Tibial artery (tissue), 4 donors: ENCODE measurements around the gene FRK.

ENCODE experiments used
- DNase-seq, 2 donors: peaks; one replicate each; pipeline ENCODE4 v3.0.0-alpha.2; 2019
- H3K27ac ChIP-seq, 2 donors: fragments of 200-600 bp; sonication (generic) in 1 of 2; 1 replicate in 1 of 2; 2 replicates in 1 of 2; pipeline ENCODE4 v1.5.1; 2018 to 2019; ENCODE audit warnings: mild to moderate bottlenecking in 1 of 2
- H3K27me3 ChIP-seq, 2 donors: fragments of 200-600 bp; sonication (generic) in 1 of 2; one replicate each; pipeline versions ENCODE4 v1.5.1 to v1.6.0; 2016 to 2019
- H3K36me3 ChIP-seq, 3 donors: fragments of 200-600 bp; sonication (generic) in 2 of 3; one replicate each; pipeline ENCODE4 v1.5.1; 2016 to 2019; ENCODE audit warnings: mild to moderate bottlenecking in 2 of 3
- H3K4me1 ChIP-seq, 4 donors: fragments of 200-600 bp; sonication (generic) in 2 of 4; 1 replicate in 3 of 4; 2 replicates in 1 of 4; pipeline ENCODE4 v1.5.1; 2016 to 2019
- H3K4me3 ChIP-seq, 2 donors: fragments of 200-600 bp; sonication (generic) in 1 of 2; 1 replicate in 1 of 2; 2 replicates in 1 of 2; pipeline ENCODE4 v1.5.1; 2018 to 2019; ENCODE audit warnings: mild to moderate bottlenecking in 2 of 2
- H3K9me3 ChIP-seq, 3 donors: fragments of 200-600 bp; sonication (generic) in 1 of 3; one replicate each; pipeline ENCODE4 v1.5.1; 2016 to 2019
- CTCF ChIP-seq, 2 experiments: fragments of 200-600 bp in 1 of 2; fragments of 450-650 bp in 1 of 2; IDR thresholded peaks; one replicate each; pipeline ENCODE4 v1.5.1; 2017 to 2019; ENCODE audit warnings: antibody characterized with exemption in 2 of 2, mild to moderate bottlenecking in 1 of 2, moderate library complexity in 1 of 2
- intact Hi-C: fragments of 100-400 bp; cut with DNase I; formaldehyde crosslinking; loops from one replicate; pipeline ENCODE4 v1.15.0; 2023; ENCODE audit warnings: low total_unique reads

Gene FRK

GRCh38 chr6:115905471-115905870 lies 155.2 kb downstream of the FRK start:
- intact Hi-C loops: no loop called here
- Histone ChIP-seq H3K27me3 (no peaks in the 10 kb centered on the region), H3K4me3 (no peak overlapping the region), H3K4me1 (no peaks in the 10 kb centered on the region), H3K9me3 (no peaks in the 10 kb centered on the region), H3K36me3 (no peaks in the 10 kb centered on the region), H3K27ac (no peak overlapping the region)
- TF ChIP-seq CTCF (IDR thresholded peaks at IDR 0.05): no peak
- DNase-seq: no peak

- H3K9me3 ChIP-seq: no peaks in the 10 kb centered on the region
Measured at GRCh38 chr6:115902436-115902835, 158.3 kb downstream of the FRK start.

GRCh38 chr6:115901896-115902295 lies 158.8 kb downstream of the FRK start:
- DNase-seq: no peak
- Histone ChIP-seq H3K4me1 (no peaks in the 10 kb centered on the region), H3K36me3 (no peaks in the 10 kb centered on the region), H3K9me3 (no peaks in the 10 kb centered on the region), H3K4me3 (no peak overlapping the region), H3K27ac (no peak overlapping the region), H3K27me3 (no peaks in the 10 kb centered on the region)
- TF ChIP-seq CTCF (IDR thresholded peaks at IDR 0.05): no peak
- intact Hi-C loops: no loop called here

More at GRCh38 chr6:115902436-115902835, 158.3 kb downstream of the FRK start:
- intact Hi-C loops: no loop called here
- no peaks in the 10 kb centered on the region for H3K4me1 ChIP-seq
- no peak overlapping the region for H3K4me3 ChIP-seq
- no peaks in the 10 kb centered on the region for H3K27me3 ChIP-seq
- no peak for DNase-seq
- H3K27ac ChIP-seq: no peak overlapping the region
- H3K36me3 ChIP-seq: no peaks in the 10 kb centered on the region
- TF ChIP-seq CTCF (IDR thresholded peaks at IDR 0.05): no peak

- no peaks in the 10 kb centered on the region for H3K9me3 ChIP-seq
- intact Hi-C loops: no loop called here
- no peaks in the 10 kb centered on the region for H3K27me3 ChIP-seq
- no peaks in the 10 kb centered on the region for H3K4me1 ChIP-seq
- H3K4me3 ChIP-seq: no peak overlapping the region
- DNase-seq: no peak
- no peak for TF ChIP-seq CTCF (IDR thresholded peaks at IDR 0.05)
- H3K27ac ChIP-seq: no peak overlapping the region
- no peaks in the 10 kb centered on the region for H3K36me3 ChIP-seq
Measured at GRCh38 chr6:115899730-115900282, 160.9 kb downstream of the FRK start.

- H3K27ac ChIP-seq: no peak overlapping the region
- no peak for DNase-seq
- H3K9me3 ChIP-seq: no peaks in the 10 kb centered on the region
- no peak overlapping the region for H3K4me3 ChIP-seq
- H3K4me1 ChIP-seq: no peaks in the 10 kb centered on the region
- no peaks in the 10 kb centered on the region for H3K36me3 ChIP-seq
- H3K27me3 ChIP-seq: no peaks in the 10 kb centered on the region
- no peak for TF ChIP-seq CTCF (IDR thresholded peaks at IDR 0.05)
- intact Hi-C loops: no loop called here
Measured at GRCh38 chr6:115898246-115898645, 162.4 kb downstream of the FRK start.
